ENCODE results near the gene EPN3.

EPN3 gene

DNA sequence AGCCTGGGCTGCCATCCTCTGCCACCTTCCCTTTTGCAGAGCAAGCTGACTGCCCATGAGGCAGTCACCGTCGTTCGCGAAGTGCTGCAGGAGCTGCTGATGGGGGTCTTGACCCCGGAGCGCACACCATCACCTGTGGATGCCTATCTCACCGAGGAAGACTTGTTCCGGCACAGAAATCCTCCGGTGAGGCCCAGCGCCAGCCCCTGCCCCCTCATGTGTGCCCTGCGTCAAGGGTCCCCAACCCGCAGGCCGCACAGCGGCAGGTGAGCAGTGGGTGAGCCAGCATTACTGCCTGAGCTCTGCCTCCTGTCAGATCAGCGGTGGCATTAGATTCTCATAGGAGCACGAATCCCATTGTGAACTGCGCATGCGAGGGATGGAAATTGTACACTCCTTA, 7.7 kb upstream of the EPN3 start:
- Histone ChIP-seq H3K4me1 (ENCODE audit: control insufficient read depth, insufficient read depth, low read length) (no peaks in the 10 kb centered on the region), H3K9ac (ENCODE audit: low read depth, low read length) (no peak overlapping the region), H3K4me2 (ENCODE audit: low read length) (no peak overlapping the region), H3K9me3 (replicated peaks; ENCODE audit: low read length) (no peaks in the 10 kb centered on the region), H3K36me3 (ENCODE audit: insufficient read depth, low read length) (no peaks in the 10 kb centered on the region), H3K4me3 (ENCODE audit: low read length) (no peak overlapping the region), H3K27me3 (ENCODE audit: control insufficient read depth, insufficient read depth, low read length) (peaks cover 25% of the 10 kb centered on the region)

DNA sequence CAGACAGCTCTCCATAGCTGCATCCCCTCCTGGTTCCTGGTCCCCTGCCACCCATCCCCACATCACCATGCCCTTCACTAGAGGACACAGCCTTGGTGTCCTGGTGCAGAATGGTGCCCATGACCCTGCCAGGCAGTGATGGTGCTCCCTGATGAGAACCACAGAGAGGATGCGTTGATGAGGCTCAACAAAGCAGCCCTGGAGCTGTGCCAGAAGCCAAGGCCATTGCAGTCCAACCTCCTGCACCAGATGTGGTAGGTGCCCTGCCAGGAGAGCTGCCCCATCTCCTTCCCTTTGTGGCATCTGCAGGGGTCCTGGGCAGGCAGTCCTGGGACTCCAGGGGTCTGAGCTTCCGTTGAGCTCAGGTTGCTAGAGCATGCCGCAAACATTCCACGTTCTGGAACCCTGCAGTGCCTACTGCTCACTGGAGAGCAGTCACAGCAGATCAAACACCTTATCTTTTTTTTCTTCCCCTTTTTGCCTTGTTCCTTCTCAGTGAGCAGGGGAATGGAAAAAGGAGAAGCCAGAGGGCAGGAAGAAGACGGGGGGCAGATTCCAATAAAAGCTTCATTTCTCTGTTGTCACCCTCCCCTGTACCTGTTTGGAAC, 5.3 kb upstream of the EPN3 start:
- H3K9ac ChIP-seq (ENCODE audit: low read depth, low read length), result no peak overlapping the region
- no peaks in the 10 kb centered on the region for H3K9me3 ChIP-seq (replicated peaks; ENCODE audit: low read length)
- no peaks in the 10 kb centered on the region for H3K4me1 ChIP-seq (ENCODE audit: control insufficient read depth, insufficient read depth, low read length)
- no peak overlapping the region for H3K4me3 ChIP-seq (ENCODE audit: low read length)
- no peaks in the 10 kb centered on the region for H3K36me3 ChIP-seq (ENCODE audit: insufficient read depth, low read length)
- H3K4me2 ChIP-seq (ENCODE audit: low read length), result no peak overlapping the region
- peaks cover 40% of the 10 kb centered on the region for H3K27me3 ChIP-seq (ENCODE audit: control insufficient read depth, insufficient read depth, low read length)

DNA sequence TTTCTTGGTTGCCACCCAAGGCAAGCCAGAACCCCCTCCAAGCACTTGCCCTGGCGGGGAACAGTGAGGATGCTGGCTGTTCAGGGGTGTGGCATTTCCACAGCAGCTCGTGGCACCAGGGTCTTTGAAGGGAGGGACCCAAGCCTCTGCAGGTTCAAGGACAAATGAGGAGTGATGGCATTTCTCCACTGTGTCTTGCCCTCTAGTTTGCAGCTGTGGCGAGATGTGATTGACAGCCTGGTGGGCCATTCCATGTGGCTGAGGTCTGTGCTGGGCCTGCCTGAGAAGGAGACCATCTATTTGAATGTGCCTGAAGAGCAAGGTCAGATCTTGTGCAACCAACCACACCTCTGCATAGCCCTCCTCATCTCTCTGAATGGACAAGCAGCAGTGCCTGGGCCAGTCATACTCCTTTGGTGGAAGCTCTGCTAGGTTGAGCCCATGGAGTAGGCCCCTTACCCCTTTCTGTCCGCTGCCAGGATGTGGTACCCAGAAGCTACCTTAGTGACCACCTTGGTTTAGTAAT, 4.5 kb upstream of the EPN3 start:
- no peak overlapping the region for H3K4me2 ChIP-seq (ENCODE audit: low read length)
- H3K36me3 ChIP-seq (ENCODE audit: insufficient read depth, low read length), result no peaks in the 10 kb centered on the region
- H3K9me3 ChIP-seq (replicated peaks; ENCODE audit: low read length), result no peaks in the 10 kb centered on the region
- H3K4me3 ChIP-seq (ENCODE audit: low read length), result no peak overlapping the region
- H3K27me3 ChIP-seq (ENCODE audit: control insufficient read depth, insufficient read depth, low read length), result peaks cover 47% of the 10 kb centered on the region
- H3K4me1 ChIP-seq (ENCODE audit: control insufficient read depth, insufficient read depth, low read length), result no peaks in the 10 kb centered on the region
- no peak overlapping the region for H3K9ac ChIP-seq (ENCODE audit: low read depth, low read length)

DNA sequence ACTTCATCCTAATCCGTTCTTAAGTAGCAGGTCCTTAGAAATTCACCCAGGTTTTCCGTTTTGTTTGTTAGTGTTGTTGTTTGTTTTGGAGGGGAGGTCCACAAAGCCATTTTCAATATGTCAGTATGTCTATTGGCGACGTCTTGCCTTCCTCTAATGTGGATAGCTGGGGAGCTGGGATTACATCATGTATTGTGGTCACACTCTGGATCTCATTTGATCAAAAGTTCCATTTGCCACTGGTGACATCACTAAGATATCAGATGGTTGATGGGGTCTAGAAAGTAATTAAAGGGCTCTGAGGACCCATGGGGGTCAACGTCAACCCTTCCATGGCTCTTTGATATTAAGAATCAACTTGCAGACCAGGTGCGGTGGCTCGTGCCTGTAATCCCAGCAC, 2.7 kb upstream of the EPN3 start:
- no peak overlapping the region for H3K4me3 ChIP-seq (ENCODE audit: low read length)
- H3K4me2 ChIP-seq (ENCODE audit: low read length), result no peak overlapping the region
- no peaks in the 10 kb centered on the region for H3K36me3 ChIP-seq (ENCODE audit: insufficient read depth, low read length)
- peaks cover 10% of the 10 kb centered on the region for H3K4me1 ChIP-seq (ENCODE audit: control insufficient read depth, insufficient read depth, low read length)
- no peaks in the 10 kb centered on the region for H3K9me3 ChIP-seq (replicated peaks; ENCODE audit: low read length)
- peaks cover 62% of the 10 kb centered on the region for H3K27me3 ChIP-seq (ENCODE audit: control insufficient read depth, insufficient read depth, low read length)
- no peak overlapping the region for H3K9ac ChIP-seq (ENCODE audit: low read depth, low read length)

DNA sequence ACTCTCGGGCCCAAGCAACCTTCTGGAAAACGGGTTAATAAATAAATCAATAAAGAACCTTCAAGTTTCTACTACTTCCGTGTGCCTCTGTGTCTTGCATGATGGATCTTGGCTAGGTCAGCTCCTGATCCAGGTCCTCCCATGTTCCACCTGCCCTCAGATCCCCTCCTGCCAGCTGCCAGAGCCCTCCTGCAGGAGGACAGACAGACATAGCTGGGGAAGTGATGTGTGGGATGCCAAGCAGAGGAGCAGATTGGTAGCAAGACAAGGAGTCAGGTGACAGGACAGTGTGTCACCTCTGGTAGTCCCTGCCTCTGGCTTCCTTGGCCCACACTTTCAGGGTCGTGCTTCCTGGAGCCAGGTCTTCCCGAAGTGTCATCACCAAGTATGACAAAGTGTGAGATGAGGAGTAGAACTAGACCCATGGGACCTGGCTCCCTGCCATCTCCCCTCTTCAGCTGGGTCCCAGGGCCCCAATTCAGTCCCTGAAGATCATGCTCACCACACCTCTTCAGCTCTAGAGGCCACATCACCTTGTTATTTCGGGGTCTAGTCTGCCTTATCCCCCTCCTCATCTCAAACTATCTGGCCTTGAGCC, 1.0 kb upstream of the EPN3 start:
- H3K9me3 ChIP-seq (replicated peaks; ENCODE audit: low read length), result no peaks in the 10 kb centered on the region
- H3K9ac ChIP-seq (ENCODE audit: low read depth, low read length), result no peak overlapping the region
- no peaks in the 10 kb centered on the region for H3K36me3 ChIP-seq (ENCODE audit: insufficient read depth, low read length)
- H3K4me1 ChIP-seq (ENCODE audit: control insufficient read depth, insufficient read depth, low read length), result peaks cover 10% of the 10 kb centered on the region
- H3K4me2 ChIP-seq (ENCODE audit: low read length), result no peak overlapping the region
- no peak overlapping the region for H3K4me3 ChIP-seq (ENCODE audit: low read length)
- H3K27me3 ChIP-seq (ENCODE audit: control insufficient read depth, insufficient read depth, low read length), result peaks cover 63% of the 10 kb centered on the region

DNA sequence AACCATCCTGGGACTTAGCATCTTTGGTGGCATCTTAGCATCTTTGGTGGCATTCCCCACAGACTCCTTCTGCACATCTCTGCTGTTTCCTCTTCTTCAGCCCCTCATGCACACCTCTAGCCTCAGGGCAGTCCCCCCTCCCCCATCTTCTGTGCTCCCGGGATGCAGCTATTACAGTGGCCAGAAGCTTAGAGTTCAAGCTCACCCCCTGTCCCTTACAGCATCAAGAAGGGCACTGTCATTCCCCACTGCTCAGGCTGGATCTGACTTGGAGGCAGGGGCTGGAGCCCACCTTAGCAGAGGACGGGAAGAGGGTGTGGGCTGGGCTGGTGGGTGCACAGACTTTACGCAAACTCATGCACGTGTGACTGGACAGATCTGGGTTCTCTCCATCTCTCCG, 650 bp downstream of the EPN3 start:
- H3K4me2 ChIP-seq (ENCODE audit: low read length), result no peak overlapping the region
- H3K9me3 ChIP-seq (replicated peaks; ENCODE audit: low read length), result no peaks in the 10 kb centered on the region
- no peaks in the 10 kb centered on the region for H3K36me3 ChIP-seq (ENCODE audit: insufficient read depth, low read length)
- H3K27me3 ChIP-seq (ENCODE audit: control insufficient read depth, insufficient read depth, low read length), result peaks cover 59% of the 10 kb centered on the region
- H3K9ac ChIP-seq (ENCODE audit: low read depth, low read length), result no peak overlapping the region
- no peak overlapping the region for H3K4me3 ChIP-seq (ENCODE audit: low read length)
- peaks cover 10% of the 10 kb centered on the region for H3K4me1 ChIP-seq (ENCODE audit: control insufficient read depth, insufficient read depth, low read length)

DNA sequence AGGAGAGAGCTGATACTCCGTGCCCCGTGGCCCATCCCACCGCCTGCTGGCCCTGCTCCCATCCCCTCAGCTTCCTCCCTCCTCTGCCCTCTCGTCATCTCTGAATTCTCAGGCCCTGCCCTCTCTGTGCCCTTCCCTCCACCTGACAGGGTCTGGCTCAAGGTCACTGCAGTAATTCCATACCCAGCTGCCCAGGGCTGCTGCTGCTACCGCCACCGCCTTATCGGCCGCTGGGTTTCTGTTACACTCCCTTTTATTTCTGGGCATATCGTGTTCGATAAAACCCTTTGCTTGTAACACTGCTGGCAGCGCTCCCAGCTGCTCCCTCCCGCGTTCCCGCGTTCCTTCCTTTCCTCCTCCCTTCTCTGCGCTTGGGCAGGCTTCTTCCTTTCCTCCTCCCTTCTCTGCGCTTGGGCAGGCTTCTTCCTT, 1.2 kb downstream of the EPN3 start:
- peaks cover 54% of the 10 kb centered on the region for H3K27me3 ChIP-seq (ENCODE audit: control insufficient read depth, insufficient read depth, low read length)
- no peaks in the 10 kb centered on the region for H3K9me3 ChIP-seq (replicated peaks; ENCODE audit: low read length)
- H3K4me3 ChIP-seq (ENCODE audit: low read length), result peak overlapping the region; percentile 32
- peak overlapping the region; percentile 63 for H3K4me2 ChIP-seq (ENCODE audit: low read length)
- H3K9ac ChIP-seq (ENCODE audit: low read depth, low read length), result no peak overlapping the region
- peaks cover 10% of the 10 kb centered on the region for H3K4me1 ChIP-seq (ENCODE audit: control insufficient read depth, insufficient read depth, low read length)
- no peaks in the 10 kb centered on the region for H3K36me3 ChIP-seq (ENCODE audit: insufficient read depth, low read length)

DNA sequence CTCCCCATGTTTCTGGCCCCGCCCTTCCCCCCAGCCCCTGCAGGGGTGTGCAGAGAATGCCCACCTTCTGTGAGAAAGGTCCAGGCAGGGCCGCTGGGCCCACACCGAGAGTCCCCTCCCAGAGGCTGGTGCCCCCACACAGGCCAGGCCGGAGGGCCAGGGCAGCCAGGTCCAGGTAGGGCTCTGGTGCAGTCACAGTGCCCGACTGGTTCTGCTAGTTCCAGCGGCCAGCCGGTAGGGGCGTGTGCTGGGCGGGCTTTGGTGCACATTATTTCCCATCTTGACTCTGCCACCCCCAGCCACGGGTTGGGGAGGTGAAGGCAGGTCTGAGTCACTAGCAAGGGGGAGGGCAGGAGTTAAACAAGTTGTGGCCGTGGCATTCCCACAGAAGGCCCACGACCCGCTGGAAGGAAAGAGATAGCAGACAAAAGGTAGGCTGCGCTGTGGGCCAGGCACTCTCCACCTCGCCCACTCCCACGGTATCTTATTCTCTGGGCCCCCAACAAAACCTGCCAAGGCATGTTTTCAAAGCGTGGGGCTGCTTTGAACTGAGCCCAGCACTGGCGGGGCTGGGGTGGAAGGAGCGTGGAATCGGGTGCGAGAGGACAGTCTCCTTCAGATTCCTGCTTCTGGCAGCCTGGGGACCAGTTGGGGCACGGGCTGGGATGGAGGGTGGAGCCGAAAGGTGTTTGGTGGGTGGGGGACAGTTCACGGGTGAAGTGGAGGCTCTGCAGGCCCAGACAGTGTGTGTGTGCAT, 1.9 kb downstream of the EPN3 start:
- Histone ChIP-seq H3K9me3 (replicated peaks; ENCODE audit: low read length) (no peaks in the 10 kb centered on the region), H3K36me3 (ENCODE audit: insufficient read depth, low read length) (no peaks in the 10 kb centered on the region), H3K4me1 (ENCODE audit: control insufficient read depth, insufficient read depth, low read length) (peaks cover 10% of the 10 kb centered on the region), H3K27me3 (ENCODE audit: control insufficient read depth, insufficient read depth, low read length) (peaks cover 49% of the 10 kb centered on the region), H3K9ac (ENCODE audit: low read depth, low read length) (no peak overlapping the region), H3K4me2 (ENCODE audit: low read length) (peak overlapping the region; percentile 63), H3K4me3 (ENCODE audit: low read length) (no peak overlapping the region)

DNA sequence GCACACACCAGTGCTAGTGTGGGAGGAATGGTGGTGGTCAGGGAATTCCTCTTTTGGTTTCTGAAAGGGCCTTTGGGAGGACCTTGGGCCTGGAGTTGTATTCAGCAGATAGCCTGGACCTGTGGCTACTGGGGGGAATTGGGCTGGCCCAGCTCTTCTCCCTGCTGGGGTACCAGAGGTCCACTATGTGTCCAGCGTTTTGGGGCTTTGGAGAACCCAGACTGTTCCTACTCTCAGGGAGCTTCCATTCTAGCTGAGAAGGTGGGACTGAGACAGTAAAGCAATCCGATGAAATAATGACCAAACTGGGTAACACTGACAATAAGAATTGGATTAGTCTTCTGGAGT, 2.4 kb downstream of the EPN3 start:
- no peak overlapping the region for H3K9ac ChIP-seq (ENCODE audit: low read depth, low read length)
- H3K4me2 ChIP-seq (ENCODE audit: low read length), result no peak overlapping the region
- H3K27me3 ChIP-seq (ENCODE audit: control insufficient read depth, insufficient read depth, low read length), result peaks cover 44% of the 10 kb centered on the region
- H3K36me3 ChIP-seq (ENCODE audit: insufficient read depth, low read length), result no peaks in the 10 kb centered on the region
- peaks cover 10% of the 10 kb centered on the region for H3K4me1 ChIP-seq (ENCODE audit: control insufficient read depth, insufficient read depth, low read length)
- no peak overlapping the region for H3K4me3 ChIP-seq (ENCODE audit: low read length)
- no peaks in the 10 kb centered on the region for H3K9me3 ChIP-seq (replicated peaks; ENCODE audit: low read length)

DNA sequence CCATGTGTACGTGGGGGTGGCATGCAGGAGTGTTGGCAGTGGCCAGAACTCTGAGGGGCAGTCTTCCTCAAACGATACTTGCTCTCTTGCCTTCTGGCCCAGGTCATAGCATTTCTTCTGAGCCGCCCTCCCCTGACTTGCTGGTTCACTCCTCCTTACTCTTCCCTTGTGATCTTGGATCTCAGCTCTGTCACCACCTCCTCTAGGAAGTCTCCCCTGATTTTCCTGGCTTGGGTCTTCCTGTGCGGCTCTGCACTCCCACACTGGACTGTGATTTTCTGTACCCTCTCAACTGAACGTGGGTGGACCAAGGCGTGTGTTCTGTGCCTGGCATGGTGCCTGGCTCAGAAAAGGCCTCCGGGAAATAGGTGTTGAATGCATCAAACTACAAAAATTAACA, 2.9 kb downstream of the EPN3 start:
- H3K9me3 ChIP-seq (replicated peaks; ENCODE audit: low read length), result no peaks in the 10 kb centered on the region
- H3K4me2 ChIP-seq (ENCODE audit: low read length), result no peak overlapping the region
- no peaks in the 10 kb centered on the region for H3K36me3 ChIP-seq (ENCODE audit: insufficient read depth, low read length)
- H3K27me3 ChIP-seq (ENCODE audit: control insufficient read depth, insufficient read depth, low read length), result peaks cover 39% of the 10 kb centered on the region
- H3K9ac ChIP-seq (ENCODE audit: low read depth, low read length), result no peak overlapping the region
- peaks cover 10% of the 10 kb centered on the region for H3K4me1 ChIP-seq (ENCODE audit: control insufficient read depth, insufficient read depth, low read length)
- H3K4me3 ChIP-seq (ENCODE audit: low read length), result no peak overlapping the region

DNA sequence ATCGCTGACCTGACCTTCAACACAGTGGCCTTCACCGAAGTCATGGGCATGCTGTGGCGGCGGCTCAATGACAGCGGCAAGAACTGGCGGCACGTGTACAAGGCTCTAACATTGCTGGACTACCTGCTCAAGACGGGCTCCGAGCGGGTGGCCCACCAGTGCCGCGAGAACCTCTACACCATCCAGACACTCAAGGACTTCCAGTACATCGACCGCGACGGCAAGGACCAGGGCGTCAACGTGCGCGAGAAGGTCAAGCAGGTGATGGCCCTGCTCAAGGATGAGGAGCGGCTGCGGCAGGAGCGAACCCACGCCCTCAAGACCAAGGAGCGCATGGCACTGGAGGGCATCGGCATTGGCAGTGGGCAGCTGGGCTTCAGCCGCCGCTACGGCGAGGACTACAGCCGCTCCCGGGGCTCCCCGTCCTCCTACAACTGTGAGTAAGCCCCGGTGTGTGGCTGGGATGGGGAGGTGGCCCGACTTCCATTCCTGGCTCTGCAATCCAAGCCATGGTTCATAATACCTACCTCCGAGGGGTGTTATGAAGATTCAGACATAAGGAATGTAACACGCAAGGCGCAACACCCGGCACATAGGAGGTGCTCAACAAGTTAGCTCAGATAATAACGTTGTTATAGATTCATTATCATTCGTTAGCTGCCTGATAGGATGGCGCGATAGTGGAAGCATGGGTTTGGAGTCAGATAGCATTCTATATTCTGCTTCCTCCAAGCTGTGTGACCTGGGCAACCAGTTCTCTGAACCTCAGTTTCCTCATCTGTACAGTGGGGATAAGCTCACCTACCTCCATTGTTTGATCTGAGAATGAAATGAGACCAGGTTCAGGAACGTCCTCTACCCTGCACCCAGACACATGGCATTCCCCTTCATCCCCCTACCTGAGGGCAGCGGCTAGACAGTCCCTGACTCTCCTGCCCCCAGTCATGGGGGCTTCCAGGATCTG, 4.4 kb downstream of the EPN3 start:
- no peak overlapping the region for H3K9ac ChIP-seq (ENCODE audit: low read depth, low read length)
- H3K9me3 ChIP-seq (replicated peaks; ENCODE audit: low read length), result no peaks in the 10 kb centered on the region
- no peak overlapping the region for H3K4me2 ChIP-seq (ENCODE audit: low read length)

More for the DNA sequence above, 4.4 kb downstream of the EPN3 start:
- H3K36me3 ChIP-seq (ENCODE audit: insufficient read depth, low read length), result no peaks in the 10 kb centered on the region
- peaks cover 26% of the 10 kb centered on the region for H3K27me3 ChIP-seq (ENCODE audit: control insufficient read depth, insufficient read depth, low read length)
- peaks cover 17% of the 10 kb centered on the region for H3K4me1 ChIP-seq (ENCODE audit: control insufficient read depth, insufficient read depth, low read length)
- no peak overlapping the region for H3K4me3 ChIP-seq (ENCODE audit: low read length)
